WI38 (cell line): ENCODE measurements around the gene CSHL1.
"Not testable (repeated sequence)": the region's sequence is repeated elsewhere in the genome, so short reads cannot be mapped to it uniquely, and the experiment has no call there.

Experiments used
- H3K4me3 ChIP-seq: 2 replicates; pipeline ENCODE4 v1.5.1; 2011; ENCODE audit warnings: low read depth, mild to moderate bottlenecking, control low read depth, low read length
- TF ChIP-seq, protein P1 (sequence below): IDR thresholded peaks from 2 replicates; pipeline ENCODE4 v1.5.1; 2012; ENCODE audit warnings: low read depth, mild to moderate bottlenecking, control low read depth, low read length

The CSHL1 gene

DNA sequence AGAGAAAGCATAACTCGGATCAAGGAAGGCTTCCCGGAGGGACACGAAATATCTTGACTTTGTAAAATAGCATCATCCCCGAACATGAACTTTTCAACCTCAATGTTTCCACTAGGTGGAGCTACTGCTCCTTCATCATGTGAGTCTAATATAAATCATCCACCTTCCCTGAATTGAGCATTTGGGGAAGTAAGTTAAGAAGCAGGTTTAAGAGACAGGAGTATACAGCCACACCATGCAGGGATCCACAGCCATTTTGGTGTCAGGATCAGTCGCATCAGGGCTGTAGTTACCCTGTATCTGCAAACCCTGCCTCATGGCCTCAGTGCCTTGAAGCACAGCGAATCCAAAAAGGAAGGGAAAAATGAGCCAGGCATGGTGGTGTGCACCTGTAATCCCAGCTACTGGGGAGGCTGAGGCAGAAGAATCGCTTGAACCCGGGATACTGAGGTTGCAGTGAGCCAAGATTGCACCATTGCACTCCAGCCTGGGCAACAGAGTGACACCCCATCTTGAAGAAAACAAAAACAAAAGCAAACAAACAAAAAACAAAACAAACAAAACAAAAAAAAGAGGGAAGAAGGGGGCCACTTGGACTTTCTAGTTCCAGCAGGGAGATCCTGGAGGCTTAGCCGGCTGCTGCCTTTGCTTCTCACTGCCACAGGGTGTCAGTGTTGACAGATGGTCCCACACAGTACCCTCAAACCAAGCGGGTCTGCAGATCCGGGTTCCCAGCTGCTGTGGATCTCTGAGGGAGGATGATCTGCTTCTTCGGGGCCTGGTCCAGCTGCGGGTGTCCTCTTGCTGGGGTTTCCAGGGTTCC is 21.8 kb downstream of the CSHL1 start:
- TF ChIP-seq, protein P1, sequence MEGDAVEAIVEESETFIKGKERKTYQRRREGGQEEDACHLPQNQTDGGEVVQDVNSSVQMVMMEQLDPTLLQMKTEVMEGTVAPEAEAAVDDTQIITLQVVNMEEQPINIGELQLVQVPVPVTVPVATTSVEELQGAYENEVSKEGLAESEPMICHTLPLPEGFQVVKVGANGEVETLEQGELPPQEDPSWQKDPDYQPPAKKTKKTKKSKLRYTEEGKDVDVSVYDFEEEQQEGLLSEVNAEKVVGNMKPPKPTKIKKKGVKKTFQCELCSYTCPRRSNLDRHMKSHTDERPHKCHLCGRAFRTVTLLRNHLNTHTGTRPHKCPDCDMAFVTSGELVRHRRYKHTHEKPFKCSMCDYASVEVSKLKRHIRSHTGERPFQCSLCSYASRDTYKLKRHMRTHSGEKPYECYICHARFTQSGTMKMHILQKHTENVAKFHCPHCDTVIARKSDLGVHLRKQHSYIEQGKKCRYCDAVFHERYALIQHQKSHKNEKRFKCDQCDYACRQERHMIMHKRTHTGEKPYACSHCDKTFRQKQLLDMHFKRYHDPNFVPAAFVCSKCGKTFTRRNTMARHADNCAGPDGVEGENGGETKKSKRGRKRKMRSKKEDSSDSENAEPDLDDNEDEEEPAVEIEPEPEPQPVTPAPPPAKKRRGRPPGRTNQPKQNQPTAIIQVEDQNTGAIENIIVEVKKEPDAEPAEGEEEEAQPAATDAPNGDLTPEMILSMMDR: peak; percentile 39; the same call in 1 of the 2 replicates
- not testable (repeated sequence) for H3K4me3 ChIP-seq

DNA sequence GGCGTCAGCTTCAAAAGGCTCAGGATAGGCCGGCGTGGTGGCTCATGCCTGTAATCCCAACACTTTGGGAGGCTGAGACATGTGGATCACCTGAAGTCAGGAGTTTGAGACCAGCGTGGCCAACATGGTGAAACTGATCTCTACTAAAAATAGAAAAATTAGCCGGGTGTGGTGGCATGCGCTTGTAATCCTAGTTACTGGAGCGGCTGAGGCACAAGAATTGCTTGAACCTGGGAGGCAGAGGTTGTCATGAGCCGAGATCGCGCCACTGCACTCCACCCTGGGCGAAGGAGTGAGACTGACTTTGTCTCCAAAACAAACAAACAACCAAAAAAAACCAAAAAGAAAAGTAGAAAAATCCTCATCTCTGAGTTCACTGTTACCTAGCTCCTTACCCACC is 25.9 kb downstream of the CSHL1 start:
- H3K4me3 ChIP-seq: not testable (repeated sequence)

DNA sequence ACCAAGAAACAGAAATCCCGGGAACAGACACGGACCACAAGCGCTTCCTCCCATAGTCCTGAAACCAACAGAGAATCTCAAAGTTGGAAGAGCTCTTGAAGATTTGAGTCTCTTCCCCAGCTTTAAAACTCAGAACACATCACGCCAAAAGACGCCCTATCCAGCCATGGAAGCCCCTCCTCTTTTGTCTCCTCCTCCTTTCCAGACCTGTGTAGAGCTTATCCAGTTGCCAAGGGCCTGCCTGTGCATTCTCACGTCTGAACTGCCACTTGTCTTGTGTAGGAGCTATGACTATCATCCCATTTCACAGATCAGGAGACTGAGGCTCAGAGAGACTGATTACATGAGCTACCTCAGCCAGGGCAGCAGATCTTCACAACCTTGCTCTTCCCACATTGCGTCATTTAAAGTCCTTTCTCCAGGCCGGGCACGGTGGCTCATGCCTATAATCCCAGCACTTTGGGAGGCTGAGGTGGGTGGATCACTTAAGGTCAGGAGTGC is 28.4 kb downstream of the CSHL1 start:
- H3K4me3 ChIP-seq: not testable (repeated sequence)

DNA sequence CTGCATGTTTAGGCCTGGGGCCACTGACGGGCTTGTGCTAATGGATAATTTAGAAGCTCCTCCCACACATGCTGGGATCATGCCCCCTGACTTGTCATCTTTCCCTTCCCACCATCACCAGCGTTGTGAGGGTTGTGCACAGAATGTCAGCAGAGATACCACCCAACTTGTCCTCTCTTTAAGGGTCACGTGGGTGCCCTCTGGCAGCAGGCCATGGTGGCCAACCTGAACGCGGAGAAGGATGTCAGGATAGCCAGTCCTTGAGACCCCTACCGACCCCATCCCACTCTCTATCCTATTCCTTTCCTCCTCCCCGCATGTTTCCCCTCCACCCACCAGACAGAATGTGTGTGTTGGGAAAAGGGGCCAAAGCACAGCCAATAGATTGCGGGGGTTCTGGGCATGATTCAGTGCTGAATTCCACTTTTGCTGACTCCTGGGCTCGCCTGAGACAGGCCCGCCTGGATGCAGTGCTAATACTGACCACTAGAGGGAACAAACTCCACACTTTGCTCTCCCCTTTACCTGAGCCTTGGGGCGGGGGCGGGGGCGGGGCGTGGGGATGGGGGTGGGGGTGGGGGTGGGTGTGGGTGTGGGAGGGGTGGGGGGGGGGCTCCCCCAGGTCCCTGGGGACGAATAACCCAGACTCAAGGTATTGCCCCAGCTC is 29.0 kb downstream of the CSHL1 start, which contains the start of gene GH2:
Gene GH2, minus strand, starts transcription at position 10 of the 667 bp plus-strand sequence. CDS start 143 bp downstream, outside the sequence.
- TF ChIP-seq, protein P1: peak; percentile 68
- no peak within 1 kb of the TSS for H3K4me3 ChIP-seq

DNA sequence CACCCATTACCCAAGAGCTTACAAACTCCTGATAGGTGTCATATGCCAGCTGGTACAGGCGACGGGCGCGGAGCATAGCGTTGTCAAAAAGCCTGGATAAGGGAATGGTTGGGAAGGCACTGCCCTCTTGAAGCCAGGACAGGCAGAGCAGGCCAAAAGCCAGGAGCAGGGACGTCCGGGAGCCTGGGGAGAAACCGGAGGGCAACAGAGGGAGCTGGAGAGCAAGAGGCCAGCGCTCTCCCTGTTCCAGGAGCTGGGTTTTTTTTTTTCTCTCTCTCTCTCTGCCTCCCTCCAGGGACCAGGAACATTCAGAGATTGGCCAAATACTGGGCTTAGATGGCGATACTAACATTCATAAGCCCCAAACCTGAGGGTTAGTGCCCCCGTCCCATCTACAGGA is 29.7 kb downstream of the CSHL1 start:
- H3K4me3 ChIP-seq: not testable (repeated sequence)

DNA sequence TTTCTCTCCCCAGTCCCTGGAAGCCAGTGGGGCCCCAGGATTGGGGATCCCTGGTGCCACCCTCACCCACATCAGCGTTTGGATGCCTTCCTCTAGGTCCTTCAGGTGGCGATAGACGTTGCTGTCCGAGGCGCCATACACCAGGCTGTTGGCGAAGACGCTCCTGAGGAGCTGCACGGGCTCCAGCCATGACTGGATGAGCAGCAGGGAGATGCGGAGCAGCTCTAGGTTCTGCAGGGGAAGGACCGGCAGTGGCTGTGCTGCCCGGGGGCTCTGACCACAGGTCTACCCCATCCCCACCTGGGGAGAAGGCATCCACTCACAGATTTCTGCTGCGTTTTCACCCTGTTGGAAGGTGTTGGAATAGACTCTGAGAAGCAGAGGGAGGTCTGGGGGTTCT is 30.4 kb downstream of the CSHL1 start:
- TF ChIP-seq, protein P1: no peak
- no peak overlapping the region for H3K4me3 ChIP-seq

DNA sequence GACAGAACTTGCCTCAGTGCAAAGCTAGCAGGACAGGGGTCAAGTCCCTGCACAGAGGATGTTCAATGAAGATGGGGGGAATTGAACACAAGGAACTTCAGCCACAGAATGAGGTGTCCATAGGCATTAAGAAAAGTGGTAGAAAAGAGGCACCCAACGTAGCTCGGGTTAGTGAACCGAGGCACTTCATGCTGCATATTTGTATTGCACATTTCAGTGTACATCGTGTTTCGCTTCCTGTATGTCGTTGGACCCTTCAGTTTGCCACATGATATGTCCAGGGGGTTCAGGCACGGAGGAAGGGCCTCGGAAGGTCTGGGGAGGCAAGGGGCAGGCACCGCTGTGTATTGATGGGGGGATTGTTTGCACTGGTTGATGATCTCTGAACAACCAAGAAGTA is 32.6 kb downstream of the CSHL1 start:
- not testable (repeated sequence) for H3K4me3 ChIP-seq

DNA sequence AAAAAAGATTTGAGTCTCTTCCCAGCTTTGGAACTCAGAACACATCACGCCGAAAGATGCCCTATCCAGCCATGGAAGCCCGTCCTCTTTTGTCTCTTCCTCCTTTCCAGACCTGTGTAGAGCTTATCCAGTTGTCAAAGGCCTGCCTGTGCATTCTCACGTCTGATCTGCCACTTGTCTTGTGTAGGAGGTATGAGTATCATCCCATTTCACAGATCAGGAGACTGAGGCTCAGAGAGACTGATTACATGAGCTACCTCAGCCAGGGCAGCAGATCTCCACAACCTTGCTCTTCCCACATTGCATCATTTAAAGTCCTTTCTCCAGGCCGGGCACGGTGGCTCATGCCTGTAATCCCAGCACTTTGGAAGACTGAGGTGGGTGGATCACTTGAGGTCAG is 36.4 kb downstream of the CSHL1 start:
- not testable (repeated sequence) for H3K4me3 ChIP-seq

DNA sequence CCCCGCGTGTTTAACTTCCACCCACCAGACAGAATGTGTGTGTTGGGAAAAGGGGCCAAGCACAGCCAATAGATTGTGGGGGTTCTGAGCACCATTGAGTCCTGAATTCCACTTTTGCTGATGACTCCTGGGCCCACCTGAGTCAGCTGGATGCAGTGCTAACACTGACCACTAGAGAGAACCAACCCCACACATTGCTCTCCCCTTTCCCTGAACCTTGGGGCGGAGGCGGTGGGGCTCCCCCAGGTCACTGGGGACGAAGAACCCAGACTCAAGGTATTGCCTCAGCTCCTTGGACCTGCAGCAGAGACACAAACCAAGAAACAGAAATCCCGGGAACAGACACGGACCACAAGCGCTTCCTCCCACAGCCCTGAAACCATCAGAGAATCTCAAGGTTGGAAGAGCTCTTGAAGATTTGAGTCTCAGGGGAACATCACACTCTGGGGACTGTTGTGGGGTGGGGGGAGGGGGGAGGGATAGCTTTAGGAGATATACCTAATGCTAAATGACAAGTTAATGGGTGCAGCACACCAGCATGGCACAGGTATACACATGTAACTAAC is 36.9 kb downstream of the CSHL1 start:
- not testable (repeated sequence) for H3K4me3 ChIP-seq

DNA sequence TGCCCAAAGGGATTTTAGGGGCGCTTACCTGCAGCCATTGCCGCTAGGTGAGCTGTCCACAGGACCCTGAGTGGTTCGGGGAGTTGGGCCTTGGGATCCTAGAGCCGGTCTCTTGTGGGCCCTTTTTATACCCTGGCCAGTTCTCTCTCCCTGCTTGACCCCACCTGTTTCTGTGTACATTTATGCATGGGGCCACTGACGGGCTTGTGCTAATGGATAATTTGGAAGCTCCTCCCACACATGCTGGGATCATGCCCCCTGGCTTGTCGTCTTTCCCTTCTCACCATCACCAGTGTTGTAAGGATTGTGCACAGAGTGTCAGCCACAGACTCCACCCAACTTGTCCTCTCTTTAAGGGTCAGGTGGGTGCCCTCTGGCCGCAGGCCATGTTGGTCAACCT is 37.5 kb downstream of the CSHL1 start, which contains the start of gene CSH2:
Gene CSH2, minus strand, starts transcription at position 101 of the 400 bp plus-strand sequence. Its CDS starts 63 bp downstream, at position 38.
- not testable (repeated sequence) for H3K4me3 ChIP-seq

DNA sequence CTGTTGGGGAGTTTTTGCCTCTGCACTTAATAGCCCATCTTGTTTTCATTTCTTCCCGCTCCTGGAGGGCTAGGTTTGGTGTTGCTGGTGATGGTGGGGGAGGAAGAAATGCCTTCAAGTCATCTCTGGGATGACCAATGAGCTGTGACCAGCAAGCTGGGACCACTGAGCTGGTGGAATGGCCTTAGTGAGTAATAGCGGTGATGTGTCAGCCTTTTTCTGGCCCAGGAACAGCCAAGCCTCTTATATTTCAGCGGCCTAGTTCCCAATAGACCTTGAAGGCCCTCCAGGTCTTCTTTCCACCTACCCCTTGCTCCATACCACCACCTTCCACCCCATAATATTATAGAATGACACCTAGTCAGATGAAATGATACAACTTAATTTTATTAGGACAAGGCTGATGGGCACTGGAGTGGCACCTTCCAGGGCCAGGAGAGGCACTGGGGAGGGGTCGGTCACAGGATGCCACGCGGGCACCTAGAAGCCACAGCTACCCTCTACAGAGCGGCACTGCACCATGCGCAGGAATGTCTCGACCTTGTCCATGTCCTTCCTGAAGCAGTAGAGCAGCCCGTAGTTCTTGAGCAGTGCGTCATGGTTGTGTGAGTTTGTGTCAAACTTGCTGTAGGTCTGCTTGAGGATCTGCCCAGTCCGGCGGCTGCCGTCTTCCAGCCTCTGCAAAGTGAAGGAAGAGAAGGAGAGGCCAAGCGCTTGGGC is 39.3 kb downstream of the CSHL1 start:
- H3K4me3 ChIP-seq: not testable (repeated sequence)

DNA sequence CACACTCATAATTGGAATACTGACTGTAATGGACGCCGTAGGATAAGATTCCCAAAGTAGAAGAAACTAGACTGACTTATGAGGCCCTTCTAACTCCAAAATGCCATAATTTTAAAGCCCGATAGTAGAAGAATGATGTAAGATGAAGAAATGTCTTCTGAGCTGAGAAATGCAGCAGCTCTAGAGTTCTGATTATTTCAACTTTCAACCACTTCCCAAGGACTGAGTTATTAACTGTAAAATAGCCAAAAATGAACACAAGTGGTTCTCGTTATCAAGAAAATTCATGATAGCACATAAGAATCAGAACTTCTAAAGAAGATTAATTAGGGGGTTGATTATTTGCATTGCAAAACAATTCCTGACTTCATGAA is 40.8 kb downstream of the CSHL1 start:
- H3K4me3 ChIP-seq: not testable (repeated sequence)

DNA sequence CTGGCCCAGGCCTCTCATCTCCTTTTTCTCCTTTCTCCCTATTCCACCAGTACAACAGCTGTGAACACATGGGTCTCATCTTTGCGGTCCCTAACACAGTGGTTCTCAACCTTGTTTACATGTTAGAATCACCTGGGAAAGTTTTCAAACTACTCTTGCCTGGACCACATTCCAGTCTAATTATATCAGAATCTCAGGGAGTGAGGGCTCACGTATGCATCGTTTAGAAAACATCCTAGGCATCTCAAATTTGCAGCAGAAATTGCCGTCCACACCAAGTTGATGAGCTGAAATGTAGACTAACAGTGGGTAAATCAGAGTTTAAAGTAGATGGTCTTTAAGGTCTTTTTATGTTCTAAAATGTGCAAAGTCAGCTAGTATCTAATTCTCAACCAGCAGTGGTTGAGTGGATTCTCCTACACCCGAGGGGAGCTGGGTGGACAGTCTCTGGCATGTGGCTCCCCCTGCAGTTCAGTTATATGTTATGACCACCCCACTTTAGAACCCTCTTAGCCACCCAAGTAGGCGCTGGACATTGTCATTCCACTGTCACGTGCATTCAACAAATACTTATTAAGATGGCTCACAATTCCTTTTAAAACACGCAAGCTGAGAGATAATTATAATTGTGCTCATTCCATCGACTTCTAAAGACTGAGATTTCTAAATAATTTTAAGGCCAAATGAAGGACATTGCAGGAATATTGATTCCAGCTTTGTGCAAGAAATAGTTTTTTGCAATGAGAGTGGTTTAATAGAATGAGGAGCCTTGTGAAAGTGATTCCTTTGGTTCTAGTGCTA is 41.4 kb downstream of the CSHL1 start:
- not testable (repeated sequence) for H3K4me3 ChIP-seq
